GM12878 (cell line): ENCODE results near the gene PRDM7. TPM values are rescaled to one million over a fixed set of nuclear protein-coding genes. Genes with fewer than 3 reads are reported as not detected.

Experiments used
- ASH2L ChIP-seq: fragments of 300-600, 200-600 bp; sonication (generic); IDR thresholded peaks from 2 replicates; pipeline ENCODE4 v1.6.1; 2017; ENCODE audit warnings: low read depth, mild to moderate bottlenecking, borderline replicate concordance
- BHLHE40 ChIP-seq, 2 experiments: fragments of 450-650 bp in 1 of 2; IDR thresholded peaks; 2 replicates each; pipeline ENCODE4 v1.6.1; 2011 to 2017; ENCODE audit warnings: low read depth in 2 of 2, borderline replicate concordance in 1 of 2, improper control_type of control experiment in 1 of 2, low read length in 1 of 2, mild to moderate bottlenecking in 1 of 2
- CBX3 ChIP-seq: fragments of 200-600 bp; sonication (generic); IDR thresholded peaks from 2 replicates; pipeline ENCODE4 v1.6.1; 2016; ENCODE audit warnings: low read depth, borderline replicate concordance
- DPF2 ChIP-seq: fragments of 450-650 bp; IDR thresholded peaks from 2 replicates; pipeline ENCODE4 v1.6.1; 2017; ENCODE audit warnings: mild to moderate bottlenecking
- EGR1 ChIP-seq, 2 experiments: IDR thresholded peaks; 1 replicate in 1 of 2; 2 replicates in 1 of 2; pipeline ENCODE4 v1.6.1; 2011 to 2012; ENCODE audit warnings: low read depth in 2 of 2, low read length in 2 of 2, borderline replicate concordance in 1 of 2, mild to moderate bottlenecking in 1 of 2, moderate library complexity in 1 of 2
- ETV6 ChIP-seq, 2 experiments: fragments of 450-650 bp in 1 of 2; IDR thresholded peaks in 1 of 2; conservative IDR thresholded peaks in 1 of 2; 2 replicates each; pipeline ENCODE4 v1.6.1; 2014; ENCODE audit warnings: antibody characterized with exemption in 1 of 2, borderline replicate concordance in 1 of 2, low read depth in 1 of 2, mild to moderate bottlenecking in 1 of 2, moderate library complexity in 1 of 2
- IKZF2 ChIP-seq, 2 experiments: fragments of 450-650 bp; IDR thresholded peaks; 2 replicates each; pipeline ENCODE4 v1.6.1; 2017; ENCODE audit warnings: mild to moderate bottlenecking in 2 of 2, moderate library complexity in 2 of 2
- MEF2B ChIP-seq: fragments of 450-650 bp; IDR thresholded peaks from 2 replicates; pipeline ENCODE4 v1.6.1; 2018; ENCODE audit warnings: mild to moderate bottlenecking, moderate library complexity; ENCODE audit not compliant: partially characterized antibody, poor library complexity, severe bottlenecking
- MXI1 ChIP-seq: fragments of 150-350 bp; IDR thresholded peaks from 2 replicates; pipeline ENCODE4 v1.6.1; 2011; ENCODE audit warnings: low read depth, mild to moderate bottlenecking, inconsistent platforms, low read length, improper control_type of control experiment
- MYB ChIP-seq: fragments of 150-350 bp; IDR thresholded peaks from 2 replicates; pipeline ENCODE4 v1.6.1; 2014; ENCODE audit warnings: mild to moderate bottlenecking, low read depth, low read length, borderline replicate concordance
- NR2F1 ChIP-seq: fragments of 450-650 bp; conservative IDR thresholded peaks from 2 replicates; pipeline ENCODE4 v1.6.1; 2017; ENCODE audit warnings: mild to moderate bottlenecking
- RUNX3 ChIP-seq: IDR thresholded peaks from 2 replicates; pipeline ENCODE4 v1.6.1; 2012; ENCODE audit warnings: low read length, inconsistent platforms
- SMAD1 ChIP-seq: fragments of 450-650 bp; IDR thresholded peaks from 2 replicates; pipeline ENCODE4 v1.6.1; 2018; ENCODE audit warnings: mild to moderate bottlenecking, low read depth; ENCODE audit not compliant: partially characterized antibody
- SUZ12 ChIP-seq: fragments of 200-600 bp; sonication (generic); IDR thresholded peaks from one replicate; pipeline ENCODE4 v1.6.1; 2018; ENCODE audit warnings: antibody characterized with exemption, mild to moderate bottlenecking; ENCODE audit not compliant: unreplicated experiment
- TAF1 ChIP-seq: IDR thresholded peaks from 2 replicates; pipeline ENCODE4 v1.6.1; 2011; ENCODE audit warnings: mild to moderate bottlenecking, low read depth, low read length, borderline replicate concordance
- TARDBP ChIP-seq: IDR thresholded peaks from 2 replicates; pipeline ENCODE4 v1.6.1; 2016; ENCODE audit warnings: borderline replicate concordance
- YY1 ChIP-seq: IDR thresholded peaks from 2 replicates; pipeline ENCODE4 v1.6.1; 2011; ENCODE audit warnings: low read depth, mild to moderate bottlenecking, low read length
- ZNF24 ChIP-seq: fragments of 450-650 bp; IDR thresholded peaks from 2 replicates; pipeline ENCODE4 v1.6.1; 2017; ENCODE audit warnings: antibody characterized with exemption, mild to moderate bottlenecking
- polyA plus RNA-seq, 11 experiments: library from polyadenylated mRNA; depleted of rRNA in 4 of 11; unstranded in 6 of 11; stranded (reverse) in 5 of 11; fragments of >200 nt; fragmentation: Nextera tagmentation in 4 of 11; fragmentation: Illumina TruSeq in 1 of 11; extraction: Ambion mirVana in 4 of 11; extraction: Trizol in 1 of 11; gene quantifications; 1 replicate in 1 of 11; 2 replicates in 10 of 11; pipeline versions ENCODE4 v1.2.1 to v1.2.3, GENCODE V29; 2011 to 2016; ENCODE audit warnings: inconsistent platforms in 2 of 11, missing spikeins in 2 of 11, low read depth in 1 of 11
- total RNA-seq, 4 experiments: library from RNA; depleted of rRNA in 3 of 4; stranded (reverse); fragments of >200 nt in 3 of 4; fragmentation: Illumina TruSeq in 1 of 4; extraction: Trizol in 1 of 4; gene quantifications; 2 replicates each; pipeline versions ENCODE4 v1.2.1 to v1.2.3, GENCODE V29; 2013 to 2021
- TF ChIP-seq, protein P1 (sequence below): fragments of 450-650 bp; IDR thresholded peaks from 2 replicates; pipeline ENCODE4 v1.6.1; 2017; ENCODE audit warnings: mild to moderate bottlenecking, moderate library complexity
- TF ChIP-seq, protein P2 (sequence below): IDR thresholded peaks from 2 replicates; pipeline ENCODE4 v1.6.1; 2012; ENCODE audit warnings: low read depth, low read length, improper control_type of control experiment
- TF ChIP-seq, protein P3 (sequence below): IDR thresholded peaks from 2 replicates; pipeline ENCODE4 v1.6.1; 2011; ENCODE audit warnings: borderline replicate concordance, low read depth, mild to moderate bottlenecking, moderate library complexity, mixed read lengths, low read length; ENCODE audit not compliant: insufficient read depth; ENCODE audit errors: extremely low read length

The PRDM7 gene
- total and polyA plus RNA-seq, 10 of the 15 experiments (the other 5 are each of a cell fraction or from before 2014, with no cell fraction given), result not detected

DNA sequence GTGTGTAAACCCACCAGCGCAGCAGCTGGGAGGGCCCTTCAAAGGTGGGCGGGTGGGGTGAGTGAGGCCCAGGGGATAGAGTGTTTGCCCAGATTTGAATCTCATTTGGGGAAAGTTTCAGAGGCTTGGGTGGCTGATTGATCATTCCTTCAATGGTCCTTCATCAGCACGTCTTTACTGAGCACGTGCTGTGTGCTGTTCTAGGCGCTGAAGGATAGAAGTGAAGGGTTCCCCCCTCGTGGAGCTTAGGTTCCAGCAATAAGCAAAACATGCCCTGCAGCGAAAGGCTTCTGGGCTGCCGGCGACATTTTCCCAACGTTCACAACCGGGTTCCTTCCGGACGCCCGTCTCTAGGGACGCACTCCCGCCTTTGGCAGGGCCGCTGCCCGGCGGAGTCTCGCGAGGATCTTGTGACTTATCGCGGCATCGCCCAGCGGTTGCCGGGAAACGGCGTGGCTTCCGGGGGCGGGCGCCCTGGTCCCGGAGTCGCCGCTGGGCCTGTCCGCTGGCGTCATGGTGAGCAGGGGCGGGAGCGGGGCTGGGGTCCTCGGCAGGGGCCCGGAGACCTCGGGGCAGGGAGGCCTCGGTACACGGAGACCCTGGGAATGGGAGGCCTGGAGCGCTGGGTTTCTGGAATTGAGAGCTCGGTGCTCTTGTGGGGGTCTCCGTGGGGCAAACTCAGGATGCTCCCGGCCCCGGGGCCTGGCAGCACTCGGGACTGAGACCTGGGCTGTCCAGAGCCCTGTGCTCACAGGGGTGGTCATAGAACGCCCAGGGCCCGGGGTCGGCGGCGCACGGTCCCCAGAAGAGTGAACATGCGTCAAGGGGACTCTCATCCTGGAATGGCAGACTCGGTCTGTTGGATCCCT, 54.7 kb downstream of the PRDM7 start (continued):
- TF ChIP-seq, protein P1, sequence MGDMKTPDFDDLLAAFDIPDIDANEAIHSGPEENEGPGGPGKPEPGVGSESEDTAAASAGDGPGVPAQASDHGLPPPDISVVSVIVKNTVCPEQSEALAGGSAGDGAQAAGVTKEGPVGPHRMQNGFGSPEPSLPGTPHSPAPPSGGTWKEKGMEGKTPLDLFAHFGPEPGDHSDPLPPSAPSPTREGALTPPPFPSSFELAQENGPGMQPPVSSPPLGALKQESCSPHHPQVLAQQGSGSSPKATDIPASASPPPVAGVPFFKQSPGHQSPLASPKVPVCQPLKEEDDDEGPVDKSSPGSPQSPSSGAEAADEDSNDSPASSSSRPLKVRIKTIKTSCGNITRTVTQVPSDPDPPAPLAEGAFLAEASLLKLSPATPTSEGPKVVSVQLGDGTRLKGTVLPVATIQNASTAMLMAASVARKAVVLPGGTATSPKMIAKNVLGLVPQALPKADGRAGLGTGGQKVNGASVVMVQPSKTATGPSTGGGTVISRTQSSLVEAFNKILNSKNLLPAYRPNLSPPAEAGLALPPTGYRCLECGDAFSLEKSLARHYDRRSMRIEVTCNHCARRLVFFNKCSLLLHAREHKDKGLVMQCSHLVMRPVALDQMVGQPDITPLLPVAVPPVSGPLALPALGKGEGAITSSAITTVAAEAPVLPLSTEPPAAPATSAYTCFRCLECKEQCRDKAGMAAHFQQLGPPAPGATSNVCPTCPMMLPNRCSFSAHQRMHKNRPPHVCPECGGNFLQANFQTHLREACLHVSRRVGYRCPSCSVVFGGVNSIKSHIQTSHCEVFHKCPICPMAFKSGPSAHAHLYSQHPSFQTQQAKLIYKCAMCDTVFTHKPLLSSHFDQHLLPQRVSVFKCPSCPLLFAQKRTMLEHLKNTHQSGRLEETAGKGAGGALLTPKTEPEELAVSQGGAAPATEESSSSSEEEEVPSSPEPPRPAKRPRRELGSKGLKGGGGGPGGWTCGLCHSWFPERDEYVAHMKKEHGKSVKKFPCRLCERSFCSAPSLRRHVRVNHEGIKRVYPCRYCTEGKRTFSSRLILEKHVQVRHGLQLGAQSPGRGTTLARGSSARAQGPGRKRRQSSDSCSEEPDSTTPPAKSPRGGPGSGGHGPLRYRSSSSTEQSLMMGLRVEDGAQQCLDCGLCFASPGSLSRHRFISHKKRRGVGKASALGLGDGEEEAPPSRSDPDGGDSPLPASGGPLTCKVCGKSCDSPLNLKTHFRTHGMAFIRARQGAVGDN, result peak; percentile 73
- no peak for TF ChIP-seq CBX3
- no peak for TF ChIP-seq SUZ12
- no peak for TF ChIP-seq ZNF24
- no peak for TF ChIP-seq ASH2L
- no peak for TF ChIP-seq TAF1
- TF ChIP-seq EGR1 (IDR thresholded peaks at IDR 0.05; ENCODE audit: borderline replicate concordance in 1 of 2, low read depth in 2 of 2, low read length in 2 of 2), result peak in 1 of 2 experiments; percentile 58; a peak in 2 of 3 replicates
- no peak for TF ChIP-seq MYB
- TF ChIP-seq YY1, result no peak
- no peak for TF ChIP-seq IKZF2 (IDR thresholded peaks at IDR 0.05)
- peak; percentile 49 for TF ChIP-seq MXI1
- no peak for TF ChIP-seq NR2F1
- TF ChIP-seq SMAD1, result no peak
- no peak for TF ChIP-seq RUNX3
- TF ChIP-seq MEF2B, result peak; percentile 91
- no peak for TF ChIP-seq ETV6 (conservative IDR thresholded peaks at IDR 0.05 in 1 of 2, IDR thresholded peaks at IDR 0.05 in 1 of 2; ENCODE audit: borderline replicate concordance in 1 of 2, low read depth in 1 of 2)
- peak in 1 of 2 experiments; percentile 74; a peak in 2 of 4 replicates for TF ChIP-seq BHLHE40 (IDR thresholded peaks at IDR 0.05; ENCODE audit: borderline replicate concordance in 1 of 2, low read depth in 2 of 2, low read length in 1 of 2)
- TF ChIP-seq TARDBP, result no peak
- TF ChIP-seq, protein P2, sequence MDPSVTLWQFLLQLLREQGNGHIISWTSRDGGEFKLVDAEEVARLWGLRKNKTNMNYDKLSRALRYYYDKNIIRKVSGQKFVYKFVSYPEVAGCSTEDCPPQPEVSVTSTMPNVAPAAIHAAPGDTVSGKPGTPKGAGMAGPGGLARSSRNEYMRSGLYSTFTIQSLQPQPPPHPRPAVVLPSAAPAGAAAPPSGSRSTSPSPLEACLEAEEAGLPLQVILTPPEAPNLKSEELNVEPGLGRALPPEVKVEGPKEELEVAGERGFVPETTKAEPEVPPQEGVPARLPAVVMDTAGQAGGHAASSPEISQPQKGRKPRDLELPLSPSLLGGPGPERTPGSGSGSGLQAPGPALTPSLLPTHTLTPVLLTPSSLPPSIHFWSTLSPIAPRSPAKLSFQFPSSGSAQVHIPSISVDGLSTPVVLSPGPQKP, result no peak
- TF ChIP-seq DPF2, result no peak
- TF ChIP-seq, protein P3, sequence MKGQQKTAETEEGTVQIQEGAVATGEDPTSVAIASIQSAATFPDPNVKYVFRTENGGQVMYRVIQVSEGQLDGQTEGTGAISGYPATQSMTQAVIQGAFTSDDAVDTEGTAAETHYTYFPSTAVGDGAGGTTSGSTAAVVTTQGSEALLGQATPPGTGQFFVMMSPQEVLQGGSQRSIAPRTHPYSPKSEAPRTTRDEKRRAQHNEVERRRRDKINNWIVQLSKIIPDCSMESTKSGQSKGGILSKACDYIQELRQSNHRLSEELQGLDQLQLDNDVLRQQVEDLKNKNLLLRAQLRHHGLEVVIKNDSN, result no peak
